Prostate gland (tissue), 2 donors: Measurements from ENCODE around the gene UNC5A. TPM values are rescaled to one million over a fixed set of nuclear protein-coding genes. Genes with fewer than 3 reads are reported as not detected.

Experiments used
- DNase-seq: peaks from one replicate; pipeline ENCODE4 v3.0.0-alpha.2; 2019; ENCODE audit warnings: low spot score
- H3K27ac ChIP-seq, 2 donors: fragments of 200-600 bp; sonication (generic); 2 replicates each; pipeline ENCODE4 v1.5.1; 2017 to 2019
- H3K27me3 ChIP-seq: fragments of 200-600 bp; sonication (generic); replicated peaks from 2 replicates; pipeline ENCODE4 v1.5.1; 2019; ENCODE audit not compliant: insufficient read depth
- H3K36me3 ChIP-seq, 2 donors: fragments of 200-600 bp; sonication (generic); 1 replicate in 1 of 2; 2 replicates in 1 of 2; pipeline versions ENCODE4 v1.5.1 to v1.8.1; 2017 to 2019
- H3K4me1 ChIP-seq: fragments of 200-600 bp; sonication (generic); replicated peaks from 2 replicates; pipeline ENCODE4 v1.5.1; 2019
- H3K4me3 ChIP-seq, 2 donors: fragments of 200-600 bp; sonication (generic); 2 replicates each; pipeline ENCODE4 v1.5.1; 2017 to 2019
- H3K9me3 ChIP-seq: fragments of 200-600 bp; sonication (generic); 2 replicates; pipeline ENCODE4 v1.5.1; 2017
- CTCF ChIP-seq, 4 experiments: fragments of 200-600 bp in 2 of 4; fragments of 450-650 bp in 2 of 4; sonication (generic) in 2 of 4; IDR thresholded peaks; 1 replicate in 3 of 4; 2 replicates in 1 of 4; pipeline ENCODE4 v1.5.1; 2016 to 2019; ENCODE audit warnings: antibody characterized with exemption in 4 of 4, mild to moderate bottlenecking in 2 of 4, moderate library complexity in 2 of 4
- POLR2A ChIP-seq: fragments of 450-650 bp; IDR thresholded peaks from one replicate; pipeline ENCODE4 v1.6.1; 2016; ENCODE audit warnings: antibody characterized with exemption, mild to moderate bottlenecking
- POLR2AphosphoS5 ChIP-seq: sonication (generic); formaldehyde crosslinking; IDR thresholded peaks from one replicate; pipeline ENCODE4 v1.6.1; 2017; ENCODE audit warnings: antibody characterized with exemption
- WGBS: methylation state at CpG from one replicate; pipeline ENCODE4 v1.1.5; 2018; 5-methylcytosine and 5-hydroxymethylcytosine counted together
- intact Hi-C: fragments of 100-400 bp; cut with DNase I; formaldehyde crosslinking; loops from one replicate; pipeline ENCODE4 v1.14.2; 2022
- total RNA-seq, 2 donors: library from RNA; depleted of rRNA; stranded (reverse); fragments of >200 nt; gene quantifications; one replicate each; pipeline ENCODE4 v1.1.0, GENCODE V29; 2016

The UNC5A gene
- total RNA-seq, 2 donors from 2014 or later: 0.18 to 1.5 TPM

GRCh38 chr5:176850371-176851245, 40.2 kb downstream of the UNC5A start:
- no peaks in the 10 kb centered on the region for H3K36me3 ChIP-seq
- TF ChIP-seq CTCF (IDR thresholded peaks at IDR 0.05): no peak
- TF ChIP-seq POLR2AphosphoS5: no peak
- TF ChIP-seq POLR2A: no peak
- H3K4me1 ChIP-seq: no peaks in the 10 kb centered on the region
- no peak overlapping the region for H3K4me3 ChIP-seq
- intact Hi-C loops: no loop called here
- DNase-seq: no peak
- H3K27ac ChIP-seq: no peak overlapping the region
- 78% methylated on average over 21 of the region's 21 CpGs for WGBS
- no peaks in the 10 kb centered on the region for H3K9me3 ChIP-seq
- peaks cover 21% of the 10 kb centered on the region for H3K27me3 ChIP-seq

GRCh38 chr5:176851380-176851779, 41.0 kb downstream of the UNC5A start:
- WGBS: 28% methylated on average over 12 of the region's 12 CpGs
- Histone ChIP-seq H3K9me3 (no peaks in the 10 kb centered on the region), H3K27ac (no peak overlapping the region), H3K4me3 (no peak overlapping the region), H3K36me3 (no peaks in the 10 kb centered on the region), H3K4me1 (no peaks in the 10 kb centered on the region), H3K27me3 (peaks cover 17% of the 10 kb centered on the region)
- intact Hi-C loops: no loop called here
- TF ChIP-seq POLR2A (no peak), CTCF (IDR thresholded peaks at IDR 0.05) (no peak), POLR2AphosphoS5 (no peak)
- DNase-seq: no peak

- intact Hi-C loops: no loop called here
Observed at GRCh38 chr5:176851871-176852658, 41.7 kb downstream of the UNC5A start.

GRCh38 chr5:176853151-176853778, 42.9 kb downstream of the UNC5A start:
- Histone ChIP-seq H3K36me3 (no peaks in the 10 kb centered on the region), H3K27me3 (peaks cover 17% of the 10 kb centered on the region), H3K4me1 (no peaks in the 10 kb centered on the region), H3K27ac (no peak overlapping the region), H3K9me3 (no peaks in the 10 kb centered on the region), H3K4me3 (no peak overlapping the region)
- no peak for TF ChIP-seq POLR2A
- no peak for TF ChIP-seq CTCF (IDR thresholded peaks at IDR 0.05)
- intact Hi-C loops: no loop called here
- DNase-seq: no peak
- WGBS: 67% methylated on average over 19 of the region's 20 CpGs

More at GRCh38 chr5:176851871-176852658, 41.7 kb downstream of the UNC5A start:
- Histone ChIP-seq H3K27ac (no peak overlapping the region), H3K4me1 (no peaks in the 10 kb centered on the region), H3K36me3 (no peaks in the 10 kb centered on the region), H3K9me3 (no peaks in the 10 kb centered on the region), H3K27me3 (peaks cover 17% of the 10 kb centered on the region), H3K4me3 (no peak overlapping the region)
- no peak for DNase-seq
- TF ChIP-seq POLR2A (no peak), POLR2AphosphoS5 (no peak)
- 52% methylated on average over 17 of the region's 17 CpGs for WGBS

- 53% methylated on average over 8 of the region's 8 CpGs for WGBS
- DNase-seq: no peak
- no peaks in the 10 kb centered on the region for H3K9me3 ChIP-seq
- no peaks in the 10 kb centered on the region for H3K4me1 ChIP-seq
- intact Hi-C loops: no loop called here
- TF ChIP-seq POLR2A (no peak), POLR2AphosphoS5 (no peak), CTCF (IDR thresholded peaks at IDR 0.05) (no peak)
- no peak overlapping the region for H3K27ac ChIP-seq
- H3K36me3 ChIP-seq: no peaks in the 10 kb centered on the region
- H3K4me3 ChIP-seq: no peak overlapping the region
- peaks cover 14% of the 10 kb centered on the region for H3K27me3 ChIP-seq
Observed at GRCh38 chr5:176854164-176854563, 43.8 kb downstream of the UNC5A start.
